A549 (cell line): ENCODE data around the gene CLSTN2. TPM values are rescaled to one million over a fixed set of nuclear protein-coding genes. Genes with fewer than 3 reads are reported as not detected.

Experiments used
- ATAC-seq, 2 experiments: fragments of 200-7000 bp in 1 of 2; fragments of >200 bp in 1 of 2; cut with Nextera tagmentation in 1 of 2; cut with Tn5 transposase in 1 of 2; 3 replicates each; pipeline versions ENCODE4 v1.8.0 to v1.9.1; 2018 to 2020; ENCODE audit warnings: mild to moderate bottlenecking in 1 of 2, moderate library complexity in 1 of 2
- CTCF ChIA-PET: fragments of 300-600 bp; sonication (Branson Sonifier 250); formaldehyde crosslinking; extraction: SDS; loops from one replicate; lab custom pipeline; 2021; ENCODE audit warnings: antibody characterized with exemption, inconsistent platforms; lab: Yijun Ruan, JAX
- POLR2A ChIA-PET: fragments of 350-600 bp; formaldehyde crosslinking; extraction: SDS; loops from one replicate; lab custom pipeline; 2021; ENCODE audit warnings: antibody characterized with exemption, inconsistent platforms; lab: Yijun Ruan, JAX
- DNase-seq, 2 experiments: peaks; one replicate each; pipeline versions ENCODE4 v3.0.0 to v3.0.0-alpha.2; 2011 to 2016; ENCODE audit warnings: low read depth in 1 of 2, low spot score in 1 of 2
- FAIRE-seq: peaks from 2 replicates; lab custom pipeline; 2011; peaks lifted over from hg19 to GRCh38; lab: Jason Lieb, UNC
- H3K27ac ChIP-seq, 2 experiments: fragments of >200 bp; sonication (Bioruptor Twin); formaldehyde crosslinking; 3 replicates each; pipeline ENCODE4 v1.5.1; 2016 to 2017
- H3K4me1 ChIP-seq: fragments of >200 bp; sonication (Bioruptor Twin); formaldehyde crosslinking; 3 replicates; pipeline ENCODE4 v1.6.1; 2016
- H3K4me2 ChIP-seq: fragments of >200 bp; sonication (Bioruptor Twin); formaldehyde crosslinking; 3 replicates; pipeline ENCODE4 v1.6.1; 2016
- H3K4me3 ChIP-seq: fragments of >200 bp; sonication (Bioruptor Twin); formaldehyde crosslinking; 3 replicates; pipeline ENCODE4 v1.5.1; 2016
- H3K9me3 ChIP-seq: fragments of >200 bp; sonication (Bioruptor Twin); formaldehyde crosslinking; 3 replicates; pipeline ENCODE4 v1.6.1; 2016
- CBX2 ChIP-seq: fragments of 200-600 bp; sonication (generic); IDR thresholded peaks from 2 replicates; pipeline ENCODE4 v1.6.1; 2016; ENCODE audit warnings: low read depth, mild to moderate bottlenecking, borderline replicate concordance
- CHD2 ChIP-seq: fragments of 150-350 bp; IDR thresholded peaks from 2 replicates; pipeline ENCODE4 v1.6.1; 2014; ENCODE audit warnings: low read length; ENCODE audit not compliant: partially characterized antibody
- EP300 ChIP-seq, 2 experiments: fragments of >200 bp; sonication (Bioruptor Twin); formaldehyde crosslinking; IDR thresholded peaks; 2 replicates in 1 of 2; 3 replicates in 1 of 2; pipeline ENCODE4 v1.6.1; 2016 to 2017
- FOXS1 ChIP-seq: fragments of 250-450 bp; sonication (Bioruptor Pico); IDR thresholded peaks from 2 replicates; pipeline ENCODE4 v1.5.0; 2020; ENCODE audit warnings: mild to moderate bottlenecking, moderate library complexity
- HDAC2 ChIP-seq: fragments of 200-600 bp; sonication (generic); IDR thresholded peaks from 2 replicates; pipeline ENCODE4 v1.6.1; 2016
- HES2 ChIP-seq: fragments of >200 bp; sonication (Bioruptor Twin); formaldehyde crosslinking; IDR thresholded peaks from 2 replicates; pipeline ENCODE4 v1.6.1; 2016
- HEYL ChIP-seq: fragments of 250-450 bp; sonication (Bioruptor Pico); IDR thresholded peaks from 2 replicates; pipeline ENCODE4 v1.8.0; 2021; ENCODE audit warnings: mild to moderate bottlenecking, moderate library complexity
- HOXA7 ChIP-seq: fragments of 250-450 bp; sonication (Bioruptor Pico); IDR thresholded peaks from 2 replicates; pipeline ENCODE4 v1.5.0; 2020; ENCODE audit warnings: mild to moderate bottlenecking, moderate library complexity
- HOXB13 ChIP-seq: fragments of 250-450 bp; sonication (Bioruptor Pico); IDR thresholded peaks from 2 replicates; pipeline ENCODE4 v1.5.0; 2020; ENCODE audit warnings: low read depth, mild to moderate bottlenecking, moderate library complexity
- HOXB5 ChIP-seq: fragments of 250-450 bp; sonication (Bioruptor Pico); IDR thresholded peaks from 2 replicates; pipeline ENCODE4 v1.5.0; 2020; ENCODE audit warnings: mild to moderate bottlenecking, moderate library complexity
- JUN ChIP-seq, 2 experiments: fragments of >200 bp; sonication (Bioruptor Twin); formaldehyde crosslinking; IDR thresholded peaks; 2 replicates in 1 of 2; 3 replicates in 1 of 2; pipeline ENCODE4 v1.6.1; 2016 to 2017
- JUNB ChIP-seq: fragments of >200 bp; sonication (Bioruptor Twin); formaldehyde crosslinking; IDR thresholded peaks from 2 replicates; pipeline ENCODE4 v1.6.1; 2016
- MAZ ChIP-seq: fragments of 150-350 bp; IDR thresholded peaks from 2 replicates; pipeline ENCODE4 v1.6.1; 2014; ENCODE audit warnings: antibody characterized with exemption, low read depth, low read length, borderline replicate concordance
- NFE2L2 ChIP-seq: fragments of 150-350 bp; conservative IDR thresholded peaks from 2 replicates; pipeline ENCODE4 v1.6.1; 2014; ENCODE audit warnings: low read length
- NPAS2 ChIP-seq: fragments of 250-450 bp; sonication (Bioruptor Pico); IDR thresholded peaks from 2 replicates; pipeline ENCODE4 v1.8.0; 2022; ENCODE audit warnings: mild to moderate bottlenecking, moderate library complexity, borderline replicate concordance
- NR3C1 ChIP-seq: fragments of >200 bp; sonication (Bioruptor Twin); formaldehyde crosslinking; IDR thresholded peaks from 3 replicates; pipeline ENCODE4 v1.6.1; 2017
- PHF8 ChIP-seq: fragments of 200-600 bp; sonication (generic); IDR thresholded peaks from 2 replicates; pipeline ENCODE4 v1.6.1; 2016; ENCODE audit warnings: low read depth, mild to moderate bottlenecking, antibody characterized with exemption, moderate library complexity, borderline replicate concordance
- POLR2A ChIP-seq: IDR thresholded peaks from 2 replicates; pipeline ENCODE4 v1.6.1; 2012; ENCODE audit warnings: mild to moderate bottlenecking, low read length
- POLR2AphosphoS2 ChIP-seq: conservative IDR thresholded peaks from 2 replicates; pipeline ENCODE4 v1.6.1; 2012; ENCODE audit warnings: low read length, improper control_type of control experiment, inconsistent platforms
- RAD21 ChIP-seq, 2 experiments: fragments of >200 bp in 1 of 2; sonication (Bioruptor Twin) in 1 of 2; formaldehyde crosslinking in 1 of 2; IDR thresholded peaks in 1 of 2; conservative IDR thresholded peaks in 1 of 2; 2 replicates in 1 of 2; 3 replicates in 1 of 2; pipeline ENCODE4 v1.6.1; 2012 to 2018; ENCODE audit warnings: inconsistent platforms in 1 of 2
- RCOR1 ChIP-seq: fragments of 150-350 bp; IDR thresholded peaks from 2 replicates; pipeline ENCODE4 v1.6.1; 2014; ENCODE audit warnings: antibody characterized with exemption, low read length, low read depth
- RFX5 ChIP-seq: fragments of 450-650 bp; IDR thresholded peaks from 2 replicates; pipeline ENCODE4 v1.7.1; 2014; ENCODE audit warnings: antibody characterized with exemption, mild to moderate bottlenecking, moderate library complexity
- TP53 ChIP-seq: fragments of 250-450 bp; sonication (Bioruptor Pico); IDR thresholded peaks from 2 replicates; pipeline ENCODE4 v1.5.0; 2021; ENCODE audit warnings: mild to moderate bottlenecking, moderate library complexity
- ZFP36 ChIP-seq: fragments of 450-650 bp; IDR thresholded peaks from 2 replicates; pipeline ENCODE4 v1.6.1; 2014; ENCODE audit warnings: borderline replicate concordance; ENCODE audit not compliant: partially characterized antibody
- WGBS: methylation state at CpG from one replicate; pipeline ENCODE4 v1.1.6; 2017; ENCODE audit errors: missing lambda C conversion rate; 5-methylcytosine and 5-hydroxymethylcytosine counted together
- polyA plus RNA-seq, 4 experiments: library from polyadenylated mRNA; depleted of rRNA in 3 of 4; stranded (reverse); fragments of >200 nt; fragmentation: RNase III in 1 of 4; extraction: RNeasy Plus Mini Kit Qiagen cat#74134 plus additional on column Dnase treatment in 1 of 4; gene quantifications; 2 replicates in 3 of 4; 3 replicates in 1 of 4; pipeline ENCODE4 v1.2.3, GENCODE V29; 2011 to 2017
- TF ChIP-seq, protein P1 (sequence below): fragments of 250-450 bp; sonication (Bioruptor Pico); IDR thresholded peaks from 2 replicates; pipeline ENCODE4 v1.5.0; 2021; ENCODE audit warnings: mild to moderate bottlenecking, moderate library complexity, borderline replicate concordance
- TF ChIP-seq, protein P2 (sequence below): fragments of 250-450 bp; sonication (Bioruptor Pico); IDR thresholded peaks from 2 replicates; pipeline ENCODE4 v1.5.0; 2020; ENCODE audit warnings: low read depth, mild to moderate bottlenecking, moderate library complexity
- TF ChIP-seq, protein P3 (sequence below): fragments of 200-600 bp; sonication (generic); IDR thresholded peaks from 2 replicates; pipeline ENCODE4 v1.6.1; 2016; ENCODE audit warnings: antibody characterized with exemption, mild to moderate bottlenecking, moderate library complexity

Gene CLSTN2
- polyA plus RNA-seq, 2 of the 4 experiments (the other 2 are of a cell fraction): 0.03 to 0.04 TPM

GRCh38 chr3:139974809-139975425 lies 39.9 kb downstream of the CLSTN2 start:
- ChIA-PET POLR2A (no interaction called here), CTCF (no interaction called here)
- DNase-seq (no peak), FAIRE-seq (no peak), ATAC-seq (no peak)
- H3K27ac ChIP-seq: no peak overlapping the region
- no peaks in the 10 kb centered on the region for H3K4me1 ChIP-seq
- no peaks in the 10 kb centered on the region for H3K9me3 ChIP-seq
- no peak overlapping the region for H3K4me2 ChIP-seq
- H3K4me3 ChIP-seq: no peak overlapping the region
- TF ChIP-seq EP300 (IDR thresholded peaks at IDR 0.05) (no peak), FOXS1 (CRISPR knock-in tag) (no peak), MAZ (no peak), TP53 (CRISPR knock-in tag) (no peak), HES2 (no peak), HOXB13 (no peak), JUNB (no peak), RCOR1 (no peak), JUN (IDR thresholded peaks at IDR 0.05) (no peak), RAD21 (conservative IDR thresholded peaks at IDR 0.05 in 1 of 2, IDR thresholded peaks at IDR 0.05 in 1 of 2) (no peak)
- TF ChIP-seq, protein P1, sequence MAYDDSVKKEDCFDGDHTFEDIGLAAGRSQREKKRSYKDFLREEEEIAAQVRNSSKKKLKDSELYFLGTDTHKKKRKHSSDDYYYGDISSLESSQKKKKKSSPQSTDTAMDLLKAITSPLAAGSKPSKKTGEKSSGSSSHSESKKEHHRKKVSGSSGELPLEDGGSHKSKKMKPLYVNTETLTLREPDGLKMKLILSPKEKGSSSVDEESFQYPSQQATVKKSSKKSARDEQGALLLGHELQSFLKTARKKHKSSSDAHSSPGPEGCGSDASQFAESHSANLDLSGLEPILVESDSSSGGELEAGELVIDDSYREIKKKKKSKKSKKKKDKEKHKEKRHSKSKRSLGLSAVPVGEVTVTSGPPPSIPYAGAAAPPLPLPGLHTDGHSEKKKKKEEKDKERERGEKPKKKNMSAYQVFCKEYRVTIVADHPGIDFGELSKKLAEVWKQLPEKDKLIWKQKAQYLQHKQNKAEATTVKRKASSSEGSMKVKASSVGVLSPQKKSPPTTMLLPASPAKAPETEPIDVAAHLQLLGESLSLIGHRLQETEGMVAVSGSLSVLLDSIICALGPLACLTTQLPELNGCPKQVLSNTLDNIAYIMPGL (CRISPR knock-in tag): no peak
- 0% methylated on average over 2 of the region's 2 CpGs for WGBS

DNA sequence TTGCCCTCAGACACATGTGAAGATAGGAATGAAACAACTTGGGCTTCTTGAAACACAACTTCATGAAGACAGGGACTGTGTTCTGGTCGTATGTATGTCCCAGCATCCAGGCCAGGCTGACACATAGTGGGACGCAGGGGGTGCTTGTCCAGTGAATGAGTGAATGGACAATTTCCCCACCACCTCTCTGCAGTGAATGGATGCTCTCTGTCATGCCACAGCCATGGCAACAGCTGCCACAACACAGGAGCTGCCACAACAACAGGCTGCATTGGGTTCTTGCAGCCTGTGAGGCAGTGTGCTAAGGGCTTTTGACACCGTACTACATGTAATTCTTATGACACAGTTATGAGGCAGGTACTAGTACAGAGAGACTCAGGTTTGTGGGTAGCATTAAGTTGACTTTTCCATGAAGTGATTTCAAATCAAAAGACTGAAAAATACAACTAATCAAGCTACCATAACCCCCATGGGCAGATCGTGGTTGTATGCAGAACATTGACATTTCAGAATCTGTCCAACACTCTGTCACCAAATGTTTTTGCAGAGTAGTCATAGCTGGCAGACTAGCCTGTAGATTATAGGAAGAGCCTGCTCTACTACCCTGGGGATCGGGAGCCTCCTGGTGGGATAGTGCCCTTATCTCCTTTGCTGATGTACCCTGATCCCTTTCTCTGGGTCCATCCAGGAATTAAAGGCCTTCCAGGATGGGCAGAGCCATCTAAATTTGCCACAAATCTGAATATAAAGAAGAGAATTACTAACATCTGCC lies 40.8 kb downstream of the CLSTN2 start:
- FAIRE-seq (no peak), ATAC-seq (no peak), DNase-seq (no peak)
- POLR2A ChIA-PET: no interaction called here
- no peak for TF ChIP-seq PHF8
- TF ChIP-seq FOXS1 (CRISPR knock-in tag): no peak
- no peak for TF ChIP-seq NPAS2
- no peak for TF ChIP-seq ZFP36
- TF ChIP-seq, protein P2, sequence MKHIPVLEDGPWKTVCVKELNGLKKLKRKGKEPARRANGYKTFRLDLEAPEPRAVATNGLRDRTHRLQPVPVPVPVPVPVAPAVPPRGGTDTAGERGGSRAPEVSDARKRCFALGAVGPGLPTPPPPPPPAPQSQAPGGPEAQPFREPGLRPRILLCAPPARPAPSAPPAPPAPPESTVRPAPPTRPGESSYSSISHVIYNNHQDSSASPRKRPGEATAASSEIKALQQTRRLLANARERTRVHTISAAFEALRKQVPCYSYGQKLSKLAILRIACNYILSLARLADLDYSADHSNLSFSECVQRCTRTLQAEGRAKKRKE: no peak
- TF ChIP-seq CHD2: no peak
- Histone ChIP-seq H3K27ac (no peak overlapping the region), H3K4me2 (no peak overlapping the region), H3K4me1 (no peaks in the 10 kb centered on the region), H3K9me3 (no peaks in the 10 kb centered on the region), H3K4me3 (no peak overlapping the region)
- 7% methylated on average over 5 of the region's 5 CpGs for WGBS
- CTCF ChIA-PET: interaction anchor here (1.1 kb wide), 1 partner anchor 38 kb away, joined by 4 read pairs; no protein-coding TSS in a partner anchor

DNA sequence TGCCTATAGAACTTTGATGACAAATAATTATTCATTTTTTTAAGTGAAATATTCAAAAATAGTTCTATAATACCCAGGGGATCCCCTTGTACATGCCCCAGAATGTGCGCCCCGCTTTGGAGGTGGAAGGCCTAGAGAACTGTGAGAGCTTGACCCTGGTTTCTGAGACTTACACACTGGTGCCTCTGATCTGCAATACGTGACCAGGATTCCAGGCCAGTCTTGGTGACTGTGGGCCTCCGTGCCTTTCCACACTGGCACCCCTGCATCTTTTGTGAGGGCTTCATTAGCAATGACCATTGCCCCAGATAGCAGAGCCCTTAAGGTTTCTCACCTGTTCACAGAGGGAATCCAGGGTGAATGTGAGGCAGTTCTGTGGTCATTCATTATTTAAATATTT lies 44.0 kb downstream of the CLSTN2 start:
- POLR2A ChIA-PET: no interaction called here
- Histone ChIP-seq H3K4me1 (no peaks in the 10 kb centered on the region), H3K4me3 (no peak overlapping the region), H3K27ac (no peak overlapping the region), H3K9me3 (no peaks in the 10 kb centered on the region), H3K4me2 (no peak overlapping the region)
- no peak for FAIRE-seq
- WGBS: 41% methylated on average over 4 of the region's 4 CpGs
- no peak for DNase-seq
- ATAC-seq: no peak
- CTCF ChIA-PET: no interaction called here
- TF ChIP-seq HEYL (no peak), RCOR1 (no peak), POLR2AphosphoS2 (no peak), RFX5 (no peak), HDAC2 (no peak), NPAS2 (no peak), NR3C1 (no peak), EP300 (IDR thresholded peaks at IDR 0.05) (no peak), CBX2 (no peak), FOXS1 (CRISPR knock-in tag) (no peak), RAD21 (conservative IDR thresholded peaks at IDR 0.05 in 1 of 2, IDR thresholded peaks at IDR 0.05 in 1 of 2) (no peak), HOXA7 (no peak), NFE2L2 (no peak), HOXB13 (no peak), HOXB5 (CRISPR knock-in tag) (no peak), TP53 (CRISPR knock-in tag) (no peak), POLR2A (no peak)
- TF ChIP-seq, protein P3, sequence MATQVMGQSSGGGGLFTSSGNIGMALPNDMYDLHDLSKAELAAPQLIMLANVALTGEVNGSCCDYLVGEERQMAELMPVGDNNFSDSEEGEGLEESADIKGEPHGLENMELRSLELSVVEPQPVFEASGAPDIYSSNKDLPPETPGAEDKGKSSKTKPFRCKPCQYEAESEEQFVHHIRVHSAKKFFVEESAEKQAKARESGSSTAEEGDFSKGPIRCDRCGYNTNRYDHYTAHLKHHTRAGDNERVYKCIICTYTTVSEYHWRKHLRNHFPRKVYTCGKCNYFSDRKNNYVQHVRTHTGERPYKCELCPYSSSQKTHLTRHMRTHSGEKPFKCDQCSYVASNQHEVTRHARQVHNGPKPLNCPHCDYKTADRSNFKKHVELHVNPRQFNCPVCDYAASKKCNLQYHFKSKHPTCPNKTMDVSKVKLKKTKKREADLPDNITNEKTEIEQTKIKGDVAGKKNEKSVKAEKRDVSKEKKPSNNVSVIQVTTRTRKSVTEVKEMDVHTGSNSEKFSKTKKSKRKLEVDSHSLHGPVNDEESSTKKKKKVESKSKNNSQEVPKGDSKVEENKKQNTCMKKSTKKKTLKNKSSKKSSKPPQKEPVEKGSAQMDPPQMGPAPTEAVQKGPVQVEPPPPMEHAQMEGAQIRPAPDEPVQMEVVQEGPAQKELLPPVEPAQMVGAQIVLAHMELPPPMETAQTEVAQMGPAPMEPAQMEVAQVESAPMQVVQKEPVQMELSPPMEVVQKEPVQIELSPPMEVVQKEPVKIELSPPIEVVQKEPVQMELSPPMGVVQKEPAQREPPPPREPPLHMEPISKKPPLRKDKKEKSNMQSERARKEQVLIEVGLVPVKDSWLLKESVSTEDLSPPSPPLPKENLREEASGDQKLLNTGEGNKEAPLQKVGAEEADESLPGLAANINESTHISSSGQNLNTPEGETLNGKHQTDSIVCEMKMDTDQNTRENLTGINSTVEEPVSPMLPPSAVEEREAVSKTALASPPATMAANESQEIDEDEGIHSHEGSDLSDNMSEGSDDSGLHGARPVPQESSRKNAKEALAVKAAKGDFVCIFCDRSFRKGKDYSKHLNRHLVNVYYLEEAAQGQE: no peak
